ENCODE data around the gene AGER.
A peak's percentile ranks its signal among the peaks of the same experiment; 100 is the strongest.
"Not testable (repeated sequence)": the region's sequence is repeated elsewhere in the genome, so short reads cannot be mapped to it uniquely, and the experiment has no call there.

AGER gene

DNA sequence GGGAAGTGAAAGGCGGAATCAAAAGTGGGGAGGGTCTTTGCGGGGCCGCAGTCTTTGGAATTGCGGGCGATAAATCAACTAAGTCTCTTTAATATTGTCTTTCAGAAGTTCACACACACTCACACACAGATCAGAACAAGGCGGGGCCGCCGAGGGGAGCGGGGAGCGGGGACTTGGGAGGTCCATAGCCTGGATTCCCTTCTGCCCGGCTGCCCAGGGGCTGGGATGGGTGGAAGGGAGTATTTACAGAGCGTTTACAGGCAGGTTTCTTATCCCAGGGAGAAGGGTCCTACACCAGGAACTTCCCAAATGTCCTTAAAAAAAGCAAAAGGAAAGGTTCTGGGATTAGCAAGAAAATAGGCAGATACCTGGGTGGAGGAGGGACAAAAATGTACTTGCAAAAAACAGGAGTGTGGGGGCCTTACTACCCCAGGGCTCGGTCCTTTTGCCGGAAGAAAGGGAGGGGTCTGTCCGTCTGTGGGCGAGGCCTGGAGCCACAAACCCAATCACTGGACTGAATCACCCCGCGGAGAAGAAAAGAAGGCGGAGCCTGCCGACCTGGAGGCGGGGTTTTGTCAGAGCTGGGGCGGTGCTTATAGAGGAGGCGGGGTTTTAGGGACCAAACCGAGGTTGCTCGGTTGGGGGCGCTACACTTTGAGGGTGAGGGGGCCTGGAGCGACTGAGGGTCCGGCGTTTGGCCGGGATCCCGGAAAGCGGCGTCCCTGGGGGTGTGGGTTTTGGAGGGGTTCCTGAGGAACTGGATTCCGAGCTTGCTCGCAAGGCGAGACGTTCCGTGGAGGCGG is 35.6 kb downstream of the AGER start:
- peak; percentile 38 to 58 for DNase-seq (ENCODE audit: low read depth in 2 of 2)

DNA sequence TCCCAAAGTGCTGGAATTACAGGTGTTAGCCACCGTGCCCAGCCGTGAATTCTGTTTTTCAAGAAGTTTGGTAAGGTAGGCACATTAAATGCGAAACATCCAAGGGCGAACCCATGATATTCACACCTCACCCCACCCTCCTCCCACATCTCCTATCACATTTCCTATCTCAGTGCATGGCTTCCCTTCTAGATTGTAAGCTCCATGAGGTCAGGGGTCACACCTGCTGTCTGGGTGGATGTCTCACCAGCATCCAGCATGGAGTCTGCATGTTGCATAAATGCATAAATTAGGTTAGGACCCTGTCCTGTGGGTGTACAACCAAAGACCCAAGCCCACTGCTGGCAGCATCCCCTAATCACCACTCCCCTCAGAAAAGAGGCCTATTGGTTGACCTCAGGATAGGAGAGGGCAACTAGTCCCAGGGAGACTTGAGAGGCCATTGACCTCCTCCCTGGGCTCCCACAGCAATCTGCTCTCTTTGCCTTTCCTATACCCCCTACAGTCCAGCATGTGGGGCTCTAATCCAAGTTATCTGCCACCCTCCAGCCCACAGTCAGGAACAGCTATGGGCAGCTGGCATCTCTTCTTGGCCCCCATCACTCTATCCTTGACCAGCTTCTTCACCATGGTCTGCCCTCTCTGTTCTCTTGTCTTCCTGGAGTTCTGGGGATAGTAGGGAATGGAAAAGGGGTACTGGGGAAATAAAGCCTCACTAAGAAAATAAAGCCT is 36.5 kb downstream of the AGER start:
- DNase-seq (ENCODE audit: low read depth in 2 of 2) = no peak

DNA sequence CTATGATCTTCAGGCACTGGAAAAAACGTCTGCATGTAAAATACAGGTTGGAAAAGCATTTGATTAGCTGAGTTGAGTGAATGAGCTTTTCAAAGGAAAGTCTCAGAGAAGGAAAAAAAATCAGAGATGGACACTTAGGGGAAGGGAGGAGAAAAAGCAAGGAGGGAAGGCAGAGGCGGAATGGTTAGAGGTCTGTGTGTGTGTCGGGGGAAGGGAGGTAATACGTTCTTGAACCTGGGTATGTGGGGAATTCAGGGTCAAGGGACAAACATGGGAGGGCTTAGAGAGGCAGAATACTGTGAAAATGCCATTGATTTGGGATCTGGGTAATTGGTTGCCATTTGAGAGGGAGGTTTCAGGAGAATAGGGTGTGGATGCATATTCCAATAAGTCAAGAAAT is 37.4 kb downstream of the AGER start:
- no peak for DNase-seq (ENCODE audit: low read depth in 2 of 2)

DNA sequence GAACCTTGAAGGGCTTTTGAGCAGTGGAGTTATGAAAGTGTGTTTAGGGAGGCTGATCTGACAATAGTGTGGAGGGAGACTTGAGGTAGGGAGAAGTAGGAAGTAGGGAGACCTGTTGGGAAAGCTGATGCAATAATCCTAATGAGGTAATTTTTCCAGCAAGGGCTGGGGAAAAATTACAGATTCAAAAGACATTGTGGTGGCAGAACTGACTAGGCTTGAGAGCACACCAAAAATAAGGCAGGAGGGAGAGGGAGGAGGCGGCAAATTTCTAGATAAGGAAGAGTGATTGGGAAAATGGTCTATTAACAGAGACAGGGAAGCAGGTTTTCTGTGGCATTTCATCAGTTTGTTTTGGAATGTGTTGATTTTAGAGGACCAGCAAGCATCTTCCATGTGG is 37.8 kb downstream of the AGER start:
- DNase-seq (ENCODE audit: low read depth in 2 of 2) = no peak

DNA sequence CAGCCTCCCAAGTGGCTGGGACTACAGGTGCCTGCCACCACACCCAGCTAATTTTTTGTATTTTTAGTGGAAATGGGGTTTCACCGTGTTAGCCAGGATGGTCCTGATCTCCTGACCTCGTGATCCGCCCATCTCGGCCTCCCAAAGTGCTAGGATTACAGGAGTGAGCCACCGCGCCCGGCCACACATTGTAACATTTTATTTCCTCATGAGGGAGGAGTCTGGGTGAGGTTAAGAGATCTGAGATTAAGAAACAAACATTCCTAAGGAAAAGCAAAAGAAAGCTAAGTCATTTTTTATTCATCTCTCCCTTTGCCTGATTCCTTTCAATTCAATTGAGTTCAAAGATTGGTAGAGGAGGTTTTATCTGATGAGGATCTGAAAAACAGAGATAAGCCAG is 39.8 kb downstream of the AGER start:
- not testable (repeated sequence) for DNase-seq (ENCODE audit: low read depth in 2 of 2)

DNA sequence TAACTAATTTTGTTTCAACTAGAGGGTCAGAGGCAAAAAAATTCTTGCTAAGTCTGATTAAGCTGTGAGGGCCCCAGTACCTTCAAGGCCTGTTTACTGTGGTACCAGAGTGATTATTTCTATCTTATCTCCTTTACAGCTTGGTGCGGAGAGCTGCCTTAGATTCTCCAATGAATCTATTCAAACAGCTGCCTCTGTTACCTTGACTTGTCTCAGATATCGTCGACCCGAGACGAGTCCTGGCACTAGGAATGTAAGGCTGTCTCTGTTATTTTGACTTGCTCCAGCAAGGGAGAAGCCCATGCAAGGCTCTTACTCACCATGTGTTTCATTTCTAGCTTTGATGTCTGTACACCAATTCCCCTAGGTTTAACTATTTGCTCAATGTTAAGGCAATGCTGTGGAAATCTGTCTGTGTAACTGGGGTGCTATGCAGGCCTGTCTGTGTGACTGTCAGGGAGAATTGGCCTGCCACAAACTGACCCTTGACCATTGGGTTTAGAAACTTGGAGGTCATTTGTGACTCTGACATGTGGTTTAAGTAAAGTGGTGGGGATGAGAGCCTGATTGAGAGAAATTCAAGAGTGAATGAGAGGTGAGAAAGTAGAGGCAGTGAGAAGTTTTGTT is 43.5 kb downstream of the AGER start:
- no peak for DNase-seq (ENCODE audit: low read depth in 2 of 2)

DNA sequence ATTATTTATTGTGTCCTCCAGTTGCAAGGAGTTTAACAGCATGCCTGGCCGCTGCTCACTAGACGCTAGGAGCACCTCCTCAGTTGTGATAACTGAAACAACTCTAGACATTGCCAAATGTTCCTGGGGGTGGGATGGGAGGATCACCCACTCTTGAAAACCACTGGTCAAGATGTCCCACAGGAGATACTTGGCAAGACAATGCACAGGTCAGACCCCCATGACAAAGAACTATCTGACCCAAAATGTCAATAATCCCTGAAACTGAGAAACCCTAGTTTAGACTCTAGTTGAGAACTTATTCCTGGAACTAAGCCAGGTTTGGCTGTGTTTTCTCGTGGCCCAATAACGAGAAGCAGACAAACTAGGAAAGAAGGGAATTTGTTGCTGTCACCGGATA is 44.5 kb downstream of the AGER start:
- no peak for DNase-seq (ENCODE audit: low read depth in 2 of 2)

DNA sequence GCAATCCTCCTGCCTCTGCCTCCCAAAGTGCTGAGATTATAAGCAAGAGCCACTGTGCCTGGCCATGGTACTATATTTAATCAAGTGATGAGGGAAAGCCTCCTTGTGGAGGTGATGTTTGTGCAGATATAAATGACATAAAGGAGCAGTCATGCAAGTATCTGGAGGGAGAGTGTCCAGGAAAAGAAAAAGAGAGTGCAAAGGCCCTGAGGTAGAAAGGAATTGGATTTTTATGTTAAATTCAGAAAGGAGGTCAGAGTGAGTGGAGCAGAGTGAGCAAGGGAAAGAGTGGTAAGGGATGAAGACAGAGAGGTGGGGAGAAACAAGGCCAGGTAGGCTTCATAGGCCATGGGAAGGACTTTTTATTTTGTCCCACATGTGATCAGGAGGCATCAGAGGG is 46.6 kb downstream of the AGER start:
- no peak for DNase-seq (ENCODE audit: low read depth in 2 of 2)

DNA sequence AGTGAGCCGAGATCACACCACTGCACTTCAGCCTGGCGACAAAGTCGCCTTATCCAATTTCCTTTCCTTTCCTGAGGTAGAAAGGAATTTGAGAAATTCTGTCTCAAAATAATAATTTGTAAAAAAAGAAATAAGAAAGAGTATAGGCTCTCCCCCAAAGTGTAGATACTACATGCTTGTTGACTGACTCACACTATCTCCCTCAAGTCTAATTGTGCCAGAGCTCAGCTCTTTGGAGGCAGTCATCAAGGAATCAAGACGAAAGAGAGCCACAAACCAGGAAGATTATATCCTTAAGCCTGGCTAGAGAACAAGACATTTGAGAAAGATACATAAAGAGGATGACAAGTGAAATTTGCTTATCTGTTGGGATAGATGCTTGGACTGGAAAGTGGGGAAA is 50.3 kb downstream of the AGER start:
- DNase-seq (ENCODE audit: low read depth in 2 of 2) = no peak

DNA sequence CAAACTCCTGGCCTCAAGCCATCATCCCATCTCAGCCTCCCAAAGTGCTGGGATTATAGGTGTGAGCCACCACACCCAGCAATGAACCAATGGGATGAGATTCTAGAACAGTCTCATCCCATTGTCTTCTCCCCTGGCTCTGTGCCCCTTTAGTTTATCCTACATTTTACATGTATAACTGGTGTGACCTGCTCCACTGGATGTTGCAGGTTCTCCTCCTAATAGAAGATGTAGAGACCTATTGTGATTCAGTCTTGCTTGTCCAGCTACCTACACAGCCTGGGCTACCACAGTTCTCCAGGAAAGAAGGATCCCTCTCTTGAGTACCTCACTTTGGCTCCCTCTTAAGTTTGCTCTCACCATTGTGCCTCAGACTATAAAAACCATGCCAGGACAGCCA is 51.9 kb downstream of the AGER start:
- no peak for DNase-seq (ENCODE audit: low read depth in 2 of 2)

DNA sequence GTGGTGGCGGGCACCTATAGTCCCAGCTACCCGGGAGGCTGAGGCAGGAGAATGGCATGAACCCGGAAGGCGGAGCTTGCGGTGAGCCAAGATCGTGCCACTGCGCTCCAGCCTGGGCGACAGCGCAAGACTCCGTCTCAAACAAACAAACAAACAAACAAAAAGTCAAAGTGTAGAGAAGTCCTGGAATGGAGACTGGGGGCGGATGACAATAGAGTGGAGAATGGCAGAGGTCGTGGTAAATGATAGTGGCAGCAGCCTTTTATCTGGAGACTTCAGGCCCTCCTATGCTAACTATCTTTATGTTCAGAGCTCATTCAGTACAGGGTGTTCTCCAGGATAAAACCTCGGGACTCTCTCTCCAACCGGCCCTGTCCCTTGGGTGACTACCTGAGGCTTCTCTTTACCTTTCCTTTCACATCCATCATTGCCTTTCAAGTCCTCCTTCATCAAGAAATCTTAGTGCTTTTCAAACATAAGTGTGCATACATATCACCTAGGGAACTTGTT is 52.6 kb downstream of the AGER start:
- DNase-seq (ENCODE audit: low read depth in 2 of 2) = no peak
